ENCODE results near the gene CRPPA. TPM values are rescaled to one million over a fixed set of nuclear protein-coding genes. Genes with fewer than 3 reads are reported as not detected.

Gene CRPPA
- total and polyA plus RNA-seq, 2 experiments from 2014 or later, result 1.8 TPM

DNA sequence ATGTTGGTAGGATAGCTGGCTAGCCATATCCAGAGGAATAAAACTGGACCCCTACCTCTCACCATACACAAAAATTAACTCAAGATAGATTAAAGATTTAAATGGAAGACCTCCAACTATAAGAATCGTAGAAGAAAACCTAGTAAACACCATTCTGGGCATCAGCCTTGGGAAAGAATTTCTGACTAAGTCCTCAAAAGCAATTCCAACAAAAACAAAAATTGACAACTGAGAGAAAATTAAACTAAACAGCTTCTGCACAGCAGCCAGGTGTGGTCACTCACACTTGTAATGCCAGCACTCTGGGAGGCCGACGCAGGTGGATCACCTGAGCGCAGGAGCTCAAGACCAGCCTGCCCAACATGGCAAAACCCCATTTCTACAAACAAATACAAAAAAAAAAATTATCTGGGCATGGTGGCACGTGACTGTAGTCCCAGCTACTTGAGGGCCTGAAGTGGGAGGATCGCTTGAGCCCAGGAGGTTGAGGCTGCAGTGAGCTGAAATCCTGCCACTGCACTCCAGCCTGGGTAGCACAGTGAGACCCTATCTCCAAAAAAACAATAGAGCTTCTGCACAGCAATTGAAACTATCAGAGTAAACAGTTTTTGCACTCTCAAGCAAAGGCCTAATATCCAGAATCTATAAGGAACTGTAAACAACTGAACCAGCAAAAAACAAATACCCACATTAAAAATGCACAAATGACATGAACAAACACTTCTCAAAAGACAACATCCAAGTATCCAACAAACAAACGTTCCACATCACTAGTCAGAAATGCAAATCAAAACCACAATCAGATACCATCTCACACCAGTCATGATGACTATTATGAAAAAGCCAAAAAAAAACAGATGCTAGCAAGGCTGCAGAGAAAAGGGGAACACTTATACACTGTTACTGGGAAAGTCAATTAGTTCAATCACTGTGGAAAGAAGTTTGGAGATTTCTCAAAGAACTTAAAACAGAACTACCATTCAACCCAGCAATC lies 4.8 kb downstream of the CRPPA start:
- TF ChIP-seq EZH2 (IDR thresholded peaks at IDR 0.05; ENCODE audit: insufficient read depth, poor library complexity, severe bottlenecking) (no peak), EZH2phosphoT487 (IDR thresholded peaks at IDR 0.05; ENCODE audit: insufficient read depth, low read depth) (no peak)
- Histone ChIP-seq H4K20me1 (ENCODE audit: insufficient read depth) (no peaks in the 10 kb centered on the region), H3F3A (ENCODE audit: insufficient read depth) (peaks cover 11% of the 10 kb centered on the region), H3K79me2 (ENCODE audit: insufficient read depth) (no peaks in the 10 kb centered on the region), H3K27me3 (replicated peaks; ENCODE audit: insufficient read depth) (no peaks in the 10 kb centered on the region), H3K4me1 (ENCODE audit: insufficient read depth) (peaks cover 35% of the 10 kb centered on the region), H3K9me3 (ENCODE audit: low read depth) (no peaks in the 10 kb centered on the region), H3K36me3 (ENCODE audit: low read depth) (no peaks in the 10 kb centered on the region), H2AFZ (no peak overlapping the region), H3K9ac (no peak overlapping the region; the same call in 1 of the 2 replicates), H3K9me2 (ENCODE audit: insufficient read depth) (no peaks in the 10 kb centered on the region), H3K4me3 (no peak overlapping the region), H3K27ac (peak overlapping the region; percentile 52), H3K4me2 (ENCODE audit: unreplicated experiment) (peak overlapping the region; percentile 18)
- in situ Hi-C loops (cut with MboI), result no loop called here
- WGBS, 2 experiments (ENCODE audit: low coverage in 1 of 2, low lambda C conversion rate in 2 of 2, missing lambda C conversion rate in 2 of 2), result 73 to 75% methylated on average over 7 of the region's 7 CpGs
- peak; percentile 87 for DNase-seq

DNA sequence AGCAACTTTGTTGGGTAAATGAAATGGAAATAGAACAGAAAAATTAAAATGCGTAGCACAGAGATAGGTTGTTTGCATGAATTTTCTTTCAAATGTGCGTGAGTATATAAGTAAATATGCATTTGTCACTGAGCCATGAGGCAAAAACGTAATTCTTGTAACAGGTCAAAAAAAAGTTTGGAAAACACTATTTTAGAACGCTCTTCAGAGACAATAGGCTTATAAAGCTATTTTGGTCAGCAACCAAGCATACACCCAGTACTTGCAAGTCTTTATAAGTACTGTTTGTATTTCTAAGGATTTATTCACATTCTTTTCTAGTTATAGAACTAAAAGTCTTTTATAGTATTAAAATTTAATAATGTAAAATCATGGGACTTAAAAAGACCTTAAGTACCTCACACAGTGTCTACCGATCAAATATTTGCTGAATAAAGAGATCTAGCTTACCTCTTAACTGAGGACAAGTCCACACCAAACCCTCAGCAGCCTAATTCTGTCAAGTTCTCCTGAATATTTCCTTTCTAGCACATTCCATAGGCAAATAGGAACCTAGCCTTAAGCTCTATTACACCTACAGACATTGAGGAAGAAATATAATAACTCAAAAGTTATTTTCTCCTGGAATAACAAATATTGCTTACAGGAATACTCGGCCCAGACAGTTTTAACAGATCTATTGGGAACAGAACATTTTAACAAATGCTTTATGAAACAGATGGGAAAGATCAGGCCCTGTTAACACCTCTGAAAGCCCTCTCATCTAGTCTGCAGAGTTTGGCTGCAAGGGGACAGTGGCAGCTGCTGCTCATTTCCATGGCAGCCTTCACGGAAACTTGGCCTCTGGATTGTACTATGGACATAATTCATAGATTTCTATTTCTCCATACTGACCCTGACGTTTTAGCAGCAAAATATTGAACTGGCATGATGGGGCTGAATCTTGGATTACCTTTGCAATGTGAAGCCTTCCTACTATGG lies 8.8 kb downstream of the CRPPA start:
- H2AFZ ChIP-seq, result no peak overlapping the region
- H3K27ac ChIP-seq, result no peak overlapping the region
- H3K36me3 ChIP-seq (ENCODE audit: low read depth), result no peaks in the 10 kb centered on the region
- no peaks in the 10 kb centered on the region for H3K9me3 ChIP-seq (ENCODE audit: low read depth)
- no peaks in the 10 kb centered on the region for H3K9me2 ChIP-seq (ENCODE audit: insufficient read depth)
- no peaks in the 10 kb centered on the region for H4K20me1 ChIP-seq (ENCODE audit: insufficient read depth)
- no peak overlapping the region for H3K9ac ChIP-seq
- in situ Hi-C loops (cut with MboI), result no loop called here
- DNase-seq, result no peak
- peaks cover 5% of the 10 kb centered on the region for H3F3A ChIP-seq (ENCODE audit: insufficient read depth)
- no peak overlapping the region for H3K4me3 ChIP-seq
- TF ChIP-seq EZH2phosphoT487 (IDR thresholded peaks at IDR 0.05; ENCODE audit: insufficient read depth, low read depth) (no peak), EZH2 (IDR thresholded peaks at IDR 0.05; ENCODE audit: insufficient read depth, poor library complexity, severe bottlenecking) (no peak)
- no peaks in the 10 kb centered on the region for H3K79me2 ChIP-seq (ENCODE audit: insufficient read depth)
- 59 to 68% methylated on average over 8 of the region's 8 CpGs for WGBS, 2 experiments (ENCODE audit: low coverage in 1 of 2, low lambda C conversion rate in 2 of 2, missing lambda C conversion rate in 2 of 2)
- peaks cover 21% of the 10 kb centered on the region for H3K4me1 ChIP-seq (ENCODE audit: insufficient read depth)
- H3K27me3 ChIP-seq (replicated peaks; ENCODE audit: insufficient read depth), result no peaks in the 10 kb centered on the region
- H3K4me2 ChIP-seq (ENCODE audit: unreplicated experiment), result no peak overlapping the region

DNA sequence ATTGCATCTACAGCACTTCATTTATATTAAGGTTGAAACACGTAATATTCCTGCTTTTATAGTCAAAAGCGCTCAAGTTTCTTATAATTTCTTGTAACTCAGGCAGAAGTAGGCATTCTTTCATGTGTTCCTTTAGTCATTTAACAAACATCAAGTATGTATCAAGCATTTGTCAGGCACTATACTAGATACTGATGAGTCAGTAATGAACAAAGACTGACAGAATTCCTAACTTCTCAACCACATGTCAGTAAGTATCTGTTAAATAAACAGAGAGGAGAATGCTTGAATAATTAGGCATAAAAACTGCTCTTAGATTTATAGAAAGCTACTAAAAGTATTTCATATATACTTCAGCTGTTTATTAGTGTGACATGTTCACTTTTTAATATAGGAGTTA lies 9.9 kb downstream of the CRPPA start:
- no peaks in the 10 kb centered on the region for H4K20me1 ChIP-seq (ENCODE audit: insufficient read depth)
- no peak overlapping the region for H3K4me2 ChIP-seq (ENCODE audit: unreplicated experiment)
- H3F3A ChIP-seq (ENCODE audit: insufficient read depth), result no peaks in the 10 kb centered on the region
- in situ Hi-C loops (cut with MboI), result no loop called here
- peak; percentile 24 for DNase-seq
- H3K36me3 ChIP-seq (ENCODE audit: low read depth), result no peaks in the 10 kb centered on the region
- H2AFZ ChIP-seq, result no peak overlapping the region
- H3K9me2 ChIP-seq (ENCODE audit: insufficient read depth), result no peaks in the 10 kb centered on the region
- H3K4me3 ChIP-seq, result no peak overlapping the region
- H3K4me1 ChIP-seq (ENCODE audit: insufficient read depth), result peaks cover 10% of the 10 kb centered on the region
- H3K27me3 ChIP-seq (replicated peaks; ENCODE audit: insufficient read depth), result no peaks in the 10 kb centered on the region
- H3K79me2 ChIP-seq (ENCODE audit: insufficient read depth), result no peaks in the 10 kb centered on the region
- H3K9ac ChIP-seq, result no peak overlapping the region
- no peaks in the 10 kb centered on the region for H3K9me3 ChIP-seq (ENCODE audit: low read depth)
- no peak for TF ChIP-seq EZH2phosphoT487 (IDR thresholded peaks at IDR 0.05; ENCODE audit: insufficient read depth, low read depth)
- no peak for TF ChIP-seq EZH2 (IDR thresholded peaks at IDR 0.05; ENCODE audit: insufficient read depth, poor library complexity, severe bottlenecking)
- no peak overlapping the region for H3K27ac ChIP-seq
- WGBS, 2 experiments (ENCODE audit: low coverage in 1 of 2, low lambda C conversion rate in 2 of 2, missing lambda C conversion rate in 2 of 2), result 93 to 94% methylated on average over 2 of the region's 2 CpGs

DNA sequence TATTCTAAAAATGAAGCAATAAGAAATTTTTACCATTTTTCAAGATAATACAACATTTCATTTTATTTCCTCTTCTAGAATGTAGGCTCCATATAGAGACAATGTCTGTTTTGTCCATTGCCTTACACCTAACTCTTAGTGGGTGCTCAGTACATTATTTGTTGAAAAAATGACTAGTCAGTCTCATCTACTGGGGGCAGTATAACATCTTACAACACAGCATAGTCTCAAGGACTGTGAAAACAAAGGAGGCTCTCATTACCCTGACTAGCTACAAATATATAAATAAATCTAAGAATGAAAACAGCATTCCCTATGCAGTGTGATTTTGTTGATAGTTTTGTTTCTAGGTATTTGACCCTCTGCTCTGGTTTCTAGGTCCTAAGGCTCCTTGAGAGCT lies 11.6 kb downstream of the CRPPA start:
- H3K27me3 ChIP-seq (replicated peaks; ENCODE audit: insufficient read depth), result no peaks in the 10 kb centered on the region
- H3K9me3 ChIP-seq (ENCODE audit: low read depth), result no peaks in the 10 kb centered on the region
- no peak for DNase-seq
- no peaks in the 10 kb centered on the region for H3K9me2 ChIP-seq (ENCODE audit: insufficient read depth)
- H4K20me1 ChIP-seq (ENCODE audit: insufficient read depth), result no peaks in the 10 kb centered on the region
- no peak overlapping the region for H2AFZ ChIP-seq
- no peaks in the 10 kb centered on the region for H3F3A ChIP-seq (ENCODE audit: insufficient read depth)
- H3K79me2 ChIP-seq (ENCODE audit: insufficient read depth), result no peaks in the 10 kb centered on the region
- no peak overlapping the region for H3K27ac ChIP-seq
- H3K9ac ChIP-seq, result no peak overlapping the region
- in situ Hi-C loops (cut with MboI), result no loop called here
- peaks cover 10% of the 10 kb centered on the region; the same call in 1 of the 2 replicates for H3K4me1 ChIP-seq (ENCODE audit: insufficient read depth)
- no peak for TF ChIP-seq EZH2phosphoT487 (IDR thresholded peaks at IDR 0.05; ENCODE audit: insufficient read depth, low read depth)
- no peak for TF ChIP-seq EZH2 (IDR thresholded peaks at IDR 0.05; ENCODE audit: insufficient read depth, poor library complexity, severe bottlenecking)
- H3K4me2 ChIP-seq (ENCODE audit: unreplicated experiment), result no peak overlapping the region
- H3K36me3 ChIP-seq (ENCODE audit: low read depth), result no peaks in the 10 kb centered on the region
- no peak overlapping the region for H3K4me3 ChIP-seq
